ENCODE results near the gene OAS1. TPM values are rescaled to one million over a fixed set of nuclear protein-coding genes. Genes with fewer than 3 reads are reported as not detected.

Gene OAS1
- total and polyA plus RNA-seq, 2 donors (not counting 3 experiments of a cell fraction or from before 2014, with no cell fraction given), result 5.7 to 6.4 TPM

GRCh38 chr12:112944024-112944690 is 37.4 kb downstream of the OAS1 start:
- intact Hi-C loops (cut with micrococcal nuclease) (no loop called here), dilution Hi-C loops (cut with MboI; ENCODE audit: extremely low pct_ligation_motif_present, low sequenced_read_pairs) (no loop called here)
- no peaks in the 10 kb centered on the region for H3K9me1 ChIP-seq (replicated peaks; ENCODE audit: control insufficient read depth, extremely low read depth, insufficient read depth, low read length)
- no peak for FAIRE-seq
- H3K4me2 ChIP-seq (ENCODE audit: insufficient read depth, low read length), result no peak overlapping the region
- no peaks in the 10 kb centered on the region for H3K36me3 ChIP-seq (ENCODE audit: control insufficient read depth in 2 of 2, extremely low read depth in 1 of 2, insufficient read depth in 2 of 2, low read length in 2 of 2)
- no peak overlapping the region for H3K9ac ChIP-seq (replicated peaks; ENCODE audit: extremely low read depth, insufficient read depth, low read length)
- H4K20me1 ChIP-seq (replicated peaks; ENCODE audit: control insufficient read depth, extremely low read depth, insufficient read depth, low read length), result no peaks in the 10 kb centered on the region
- no peak overlapping the region for H3K4me3 ChIP-seq (replicated peaks in 1 of 3; ENCODE audit: insufficient read depth in 1 of 3, low read depth in 1 of 3, low read length in 3 of 3)
- no peaks in the 10 kb centered on the region for H3K79me2 ChIP-seq (ENCODE audit: control insufficient read depth, insufficient read depth, low read length)
- CTCF ChIA-PET, result interaction anchor here (0.9 kb wide), 1 partner anchor 46 kb away, joined by 3 read pairs; no protein-coding TSS in a partner anchor
- no peak for TF ChIP-seq POLR2A (IDR thresholded peaks at IDR 0.05; ENCODE audit: low read depth, low read length)
- TF ChIP-seq JUN (IDR thresholded peaks at IDR 0.05; ENCODE audit: borderline replicate concordance, insufficient read depth, insufficient read length, low read depth), result no peak
- H3K27me3 ChIP-seq (ENCODE audit: control insufficient read depth in 2 of 2, insufficient read depth in 2 of 2, low read length in 2 of 2), result no peaks in the 10 kb centered on the region
- DNase-seq (ENCODE audit: low read depth, low spot score), result no peak
- H3K4me1 ChIP-seq (ENCODE audit: control insufficient read depth, extremely low read depth, insufficient read depth, low read length), result no peaks in the 10 kb centered on the region
- H3K9me3 ChIP-seq (replicated peaks; ENCODE audit: control insufficient read depth, insufficient read depth, low read length), result no peaks in the 10 kb centered on the region
- no peak overlapping the region for H2AFZ ChIP-seq (ENCODE audit: low read depth, low read length)
- no TSS peak for BruUV-seq (replicated peaks)
- POLR2A ChIA-PET, result no interaction called here
- H3K27ac ChIP-seq (ENCODE audit: insufficient read depth, low read depth, low read length), result no peak overlapping the region

GRCh38 chr12:112945515-112945914 is 38.8 kb downstream of the OAS1 start:
- no peak overlapping the region for H3K4me2 ChIP-seq (ENCODE audit: insufficient read depth, low read length)
- no peaks in the 10 kb centered on the region for H3K9me1 ChIP-seq (replicated peaks; ENCODE audit: control insufficient read depth, extremely low read depth, insufficient read depth, low read length)
- no peak overlapping the region for H2AFZ ChIP-seq (ENCODE audit: low read depth, low read length)
- intact Hi-C loops (cut with micrococcal nuclease) (no loop called here), dilution Hi-C loops (cut with MboI; ENCODE audit: extremely low pct_ligation_motif_present, low sequenced_read_pairs) (no loop called here)
- no TSS peak for BruUV-seq (replicated peaks)
- DNase-seq (ENCODE audit: low read depth, low spot score) (no peak), FAIRE-seq (no peak)
- H3K79me2 ChIP-seq (ENCODE audit: control insufficient read depth, insufficient read depth, low read length), result no peaks in the 10 kb centered on the region
- no peaks in the 10 kb centered on the region for H3K9me3 ChIP-seq (replicated peaks; ENCODE audit: control insufficient read depth, insufficient read depth, low read length)
- H3K9ac ChIP-seq (replicated peaks; ENCODE audit: extremely low read depth, insufficient read depth, low read length), result no peak overlapping the region
- ChIA-PET POLR2A (no interaction called here), CTCF (no interaction called here)
- H3K27me3 ChIP-seq (ENCODE audit: control insufficient read depth in 2 of 2, insufficient read depth in 2 of 2, low read length in 2 of 2), result no peaks in the 10 kb centered on the region
- no peaks in the 10 kb centered on the region for H3K36me3 ChIP-seq (ENCODE audit: control insufficient read depth in 2 of 2, extremely low read depth in 1 of 2, insufficient read depth in 2 of 2, low read length in 2 of 2)
- TF ChIP-seq MAX (IDR thresholded peaks at IDR 0.05; ENCODE audit: insufficient read depth, insufficient read length) (no peak), POLR2AphosphoS5 (IDR thresholded peaks at IDR 0.05; ENCODE audit: insufficient read depth, low read depth, low read length) (no peak)
- H3K4me3 ChIP-seq (replicated peaks in 1 of 3; ENCODE audit: insufficient read depth in 1 of 3, low read depth in 1 of 3, low read length in 3 of 3), result no peak overlapping the region
- no peak overlapping the region for H3K27ac ChIP-seq (ENCODE audit: insufficient read depth, low read depth, low read length)
- H3K4me1 ChIP-seq (ENCODE audit: control insufficient read depth, extremely low read depth, insufficient read depth, low read length), result no peaks in the 10 kb centered on the region
- no peaks in the 10 kb centered on the region for H4K20me1 ChIP-seq (replicated peaks; ENCODE audit: control insufficient read depth, extremely low read depth, insufficient read depth, low read length)

Data from endothelial cell of umbilical vein (primary cell).